HK-2 (cell line): Measurements from ENCODE around the gene PAEP.
"Not testable (repeated sequence)": the region's sequence is repeated elsewhere in the genome, so short reads cannot be mapped to it uniquely, and the experiment has no call there.

ENCODE experiments used
- DNase-seq: peaks from one replicate; pipeline ENCODE4 v3.0.0-alpha.2; 2018; ENCODE audit not compliant: unreplicated experiment

The PAEP gene

DNA sequence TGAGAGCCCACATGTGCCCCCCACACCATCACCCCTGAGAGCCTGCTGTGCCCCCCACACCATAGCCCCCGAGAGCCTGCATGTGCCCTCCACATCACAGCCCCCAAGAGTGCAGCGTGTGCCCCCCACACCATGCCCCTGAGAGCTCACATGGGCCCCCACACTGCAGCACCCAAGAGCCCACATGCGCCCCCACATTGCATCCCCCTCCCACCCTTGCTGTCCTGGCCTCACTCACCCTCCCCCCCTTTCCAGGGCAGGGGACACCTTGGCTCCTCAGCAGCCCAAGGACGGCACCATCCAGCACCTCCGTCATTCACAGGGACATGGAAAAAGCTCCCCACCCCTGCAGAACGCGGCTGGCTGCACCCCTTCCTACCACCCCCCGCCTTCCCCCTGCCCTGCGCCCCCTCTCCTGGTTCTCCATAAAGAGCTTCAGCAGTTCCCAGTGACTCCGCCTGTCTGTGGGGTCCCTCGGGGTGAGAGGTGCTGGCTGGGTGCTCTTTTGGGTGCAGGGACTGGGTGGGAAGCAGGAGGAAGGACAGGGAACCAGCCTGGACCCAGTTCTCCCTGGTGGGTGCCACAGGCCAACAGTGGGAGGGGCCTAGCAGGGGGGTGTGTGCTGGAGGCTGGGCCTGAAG is 35.3 kb upstream of the PAEP start:
- no peak for DNase-seq

DNA sequence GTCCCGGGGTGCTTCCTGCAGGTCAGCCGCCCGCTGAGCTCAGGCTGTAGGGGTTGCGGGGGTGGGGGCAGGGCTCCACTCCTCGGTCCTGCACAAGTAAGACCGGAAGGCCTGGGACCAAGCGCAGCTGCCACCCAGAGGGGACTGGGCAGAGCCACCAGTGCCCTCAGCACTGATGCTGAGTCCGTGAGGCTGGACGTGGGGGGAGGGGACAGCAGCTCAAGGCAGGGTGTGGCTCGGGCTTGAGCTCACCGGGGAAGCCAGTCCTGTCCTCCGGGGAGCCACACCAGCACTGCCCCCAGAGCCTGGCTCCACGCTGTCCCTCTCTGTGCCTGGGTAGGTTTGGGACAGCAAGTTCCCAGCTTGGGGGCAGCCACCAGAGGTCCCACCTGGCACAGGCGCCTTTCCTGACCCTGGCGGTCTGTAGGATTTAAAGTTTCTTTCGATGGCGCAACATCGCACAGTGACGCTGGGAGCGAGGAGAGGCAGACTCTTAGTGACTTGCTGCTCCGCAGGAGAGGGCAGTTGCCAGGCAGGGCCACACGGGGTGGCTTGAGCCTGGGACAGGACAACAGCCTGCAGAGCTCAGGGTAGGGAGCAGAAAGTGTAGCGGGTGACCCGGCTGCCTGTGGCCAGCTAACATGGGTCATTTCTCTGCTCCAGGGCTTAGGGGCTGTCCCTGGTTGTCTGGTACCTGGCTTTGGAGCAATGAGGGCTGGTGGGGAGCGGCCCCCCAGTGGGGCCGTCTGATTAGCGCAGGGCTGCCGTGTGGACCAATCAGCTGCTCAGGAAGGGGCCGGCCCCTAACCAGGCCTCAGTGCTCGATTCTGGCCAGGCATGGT is 34.6 kb upstream of the PAEP start:
- no peak for DNase-seq

DNA sequence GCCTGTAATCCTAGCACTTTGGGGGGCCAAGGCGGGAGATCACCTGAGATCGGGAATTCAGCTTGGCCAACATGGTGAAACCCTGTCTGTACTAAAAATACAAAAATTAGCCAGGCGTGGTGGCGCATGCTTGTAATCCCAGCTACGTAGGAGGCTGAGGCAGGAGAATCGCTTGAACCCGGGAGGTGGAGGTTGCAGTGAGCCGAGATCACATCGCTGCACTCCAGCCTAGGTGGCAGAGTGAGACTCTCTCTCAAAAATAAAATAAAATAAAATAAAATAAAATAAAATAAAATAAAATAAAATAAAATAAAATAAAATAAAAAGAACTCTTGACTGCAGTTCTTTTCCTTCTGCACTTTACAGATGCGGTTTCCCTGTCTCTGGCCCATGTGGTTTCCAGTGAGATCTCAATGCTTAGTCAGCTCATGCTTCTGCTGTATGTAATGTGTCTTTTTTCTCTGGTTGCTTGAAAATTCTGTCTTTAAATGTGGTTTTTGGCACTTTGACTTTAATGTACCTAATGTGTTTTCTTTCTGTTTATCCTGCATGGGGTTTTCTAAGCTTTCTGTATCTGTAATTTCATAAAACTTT is 32.6 kb upstream of the PAEP start:
- DNase-seq: not testable (repeated sequence)

DNA sequence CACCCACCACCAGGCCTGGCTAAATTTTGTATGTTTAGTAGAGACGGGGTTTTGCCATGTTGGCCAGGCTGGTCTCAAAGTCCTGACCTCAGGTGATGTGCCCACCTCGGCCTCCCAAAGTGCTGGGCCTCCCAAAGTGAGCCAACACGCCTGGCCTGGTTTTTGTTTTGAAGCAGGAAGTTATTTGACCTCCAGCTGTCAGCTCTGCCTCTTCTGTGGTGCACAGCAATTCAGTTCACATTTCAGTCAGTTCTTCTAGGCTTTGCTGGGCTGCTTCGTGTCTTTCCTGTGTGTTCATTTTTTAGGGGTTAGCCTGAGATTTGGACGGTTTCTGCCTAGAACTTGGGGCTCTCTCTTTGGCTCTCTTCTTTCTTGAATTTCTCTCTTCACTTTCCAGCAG is 31.4 kb upstream of the PAEP start:
- DNase-seq: no peak

DNA sequence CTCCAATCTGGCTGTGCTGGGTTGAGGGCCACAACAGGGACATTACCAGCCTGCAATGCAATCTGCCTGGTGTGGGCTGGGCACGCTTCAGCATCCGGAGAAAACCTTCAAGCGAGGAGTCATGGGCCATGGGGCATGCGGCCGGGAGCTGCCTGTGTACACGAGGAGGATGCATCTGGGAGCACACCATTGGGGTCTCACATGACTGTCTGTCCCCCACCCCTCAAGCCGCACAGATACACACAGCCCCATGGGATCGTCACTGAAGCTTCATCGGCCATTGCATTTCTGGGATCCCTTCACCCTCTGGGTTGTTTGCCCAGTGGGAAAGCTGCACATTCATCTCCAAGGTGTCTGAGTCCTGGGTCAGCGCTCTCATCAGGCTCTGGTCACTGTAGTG is 30.5 kb upstream of the PAEP start:
- DNase-seq: no peak

DNA sequence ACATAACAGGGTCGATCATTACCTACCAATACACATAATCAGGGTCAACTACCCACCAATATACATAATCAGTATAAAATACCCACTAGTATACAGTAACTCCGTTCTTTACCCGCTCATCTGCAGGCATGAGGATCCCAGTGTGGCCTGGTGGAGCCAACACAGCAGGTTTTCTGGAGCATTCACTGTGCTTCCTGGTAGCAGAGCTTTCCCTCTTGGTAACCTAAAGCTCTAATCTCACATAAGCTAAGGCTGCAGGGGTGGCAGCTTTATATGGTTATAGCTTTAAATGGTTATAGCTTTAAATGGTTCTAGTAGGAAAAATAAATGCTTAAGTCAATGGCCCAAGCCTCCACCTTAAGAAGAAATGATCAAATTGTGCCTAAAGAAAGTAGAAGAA is 28.4 kb upstream of the PAEP start:
- no peak for DNase-seq

DNA sequence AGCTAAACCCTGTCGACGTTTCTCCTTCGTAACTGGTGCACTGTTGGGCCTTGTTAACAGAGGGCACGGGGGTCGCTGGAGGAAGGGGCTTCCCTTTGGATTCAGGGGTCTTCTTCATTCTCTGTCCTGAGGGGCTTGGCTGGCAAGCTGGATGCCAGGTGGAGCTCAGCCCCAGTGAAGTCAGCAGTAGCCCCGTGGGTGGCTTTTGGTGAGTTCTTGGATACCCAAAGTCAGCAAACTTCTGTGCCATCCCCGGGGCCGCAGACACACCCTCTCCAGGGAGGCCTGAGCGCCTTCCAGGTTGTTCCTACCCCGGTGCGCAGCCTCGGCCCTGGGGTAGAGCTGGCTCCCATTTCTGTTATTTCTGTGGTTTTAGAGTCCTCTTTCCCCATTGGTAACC is 27.9 kb upstream of the PAEP start:
- DNase-seq: no peak

DNA sequence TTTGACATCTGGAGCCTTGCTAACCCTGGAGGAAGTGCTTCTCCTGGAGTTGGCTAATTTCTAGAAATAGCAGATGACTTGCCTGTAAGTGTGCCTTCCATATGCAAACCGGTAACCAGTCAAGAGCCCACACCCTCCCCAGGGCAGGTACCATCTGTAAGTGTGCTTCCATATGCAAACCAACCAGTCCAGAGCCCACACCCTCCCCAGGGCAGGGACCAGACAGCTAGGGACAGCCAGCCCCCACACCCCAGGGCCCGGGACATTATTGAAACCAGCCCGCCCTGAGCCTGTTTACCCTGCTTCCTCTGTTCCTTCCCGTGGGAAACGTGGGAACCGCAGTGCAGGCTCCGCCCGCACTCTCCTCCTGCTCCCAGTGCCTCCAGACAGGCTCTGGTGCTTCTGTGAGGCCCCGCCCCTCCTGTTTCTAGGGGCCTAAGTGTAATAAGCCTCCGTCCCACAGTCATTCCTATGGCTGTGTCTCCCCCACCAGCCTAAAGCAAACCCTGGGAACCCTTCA is 27.3 kb upstream of the PAEP start:
- DNase-seq: not testable (repeated sequence)

DNA sequence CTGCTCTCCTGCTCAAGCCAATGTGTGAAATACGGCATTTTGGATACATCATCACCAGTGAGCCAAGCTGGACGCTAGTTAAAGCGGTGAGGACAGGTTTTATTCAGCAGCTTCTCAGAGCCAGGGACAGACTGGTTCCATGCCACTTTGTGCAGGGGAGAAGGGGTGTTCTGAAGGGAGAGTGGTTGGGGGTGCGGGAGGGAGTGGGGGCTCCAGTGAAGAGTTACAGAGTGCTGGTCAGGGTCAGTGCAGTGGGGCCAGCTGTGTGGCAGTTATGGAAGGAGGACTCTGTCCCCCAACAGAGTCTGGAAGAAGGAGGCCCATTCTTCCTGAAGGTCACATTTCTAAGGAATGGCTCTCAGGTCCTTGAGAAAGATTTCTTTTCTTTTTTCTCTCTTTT is 26.7 kb upstream of the PAEP start:
- not testable (repeated sequence) for DNase-seq

DNA sequence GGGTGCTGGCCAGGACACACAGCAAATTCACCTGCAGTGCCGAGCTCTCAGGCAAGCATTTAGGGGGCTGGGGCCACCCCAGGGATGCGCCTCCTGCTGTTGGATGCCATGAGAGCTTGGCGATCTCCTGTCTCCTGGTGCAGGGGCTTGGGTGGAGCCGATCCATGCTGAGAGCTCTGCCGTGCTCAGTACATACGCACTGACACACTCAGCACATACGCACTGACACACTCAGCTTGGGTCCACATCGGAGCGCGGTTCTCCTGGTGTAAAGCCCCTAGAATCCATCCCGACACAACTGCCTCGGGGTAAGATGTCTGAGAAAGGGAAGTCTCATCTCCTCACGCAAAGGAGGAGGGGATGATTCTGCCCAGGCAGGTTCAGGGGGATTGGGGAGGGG is 25.9 kb upstream of the PAEP start:
- DNase-seq: not testable (repeated sequence)

DNA sequence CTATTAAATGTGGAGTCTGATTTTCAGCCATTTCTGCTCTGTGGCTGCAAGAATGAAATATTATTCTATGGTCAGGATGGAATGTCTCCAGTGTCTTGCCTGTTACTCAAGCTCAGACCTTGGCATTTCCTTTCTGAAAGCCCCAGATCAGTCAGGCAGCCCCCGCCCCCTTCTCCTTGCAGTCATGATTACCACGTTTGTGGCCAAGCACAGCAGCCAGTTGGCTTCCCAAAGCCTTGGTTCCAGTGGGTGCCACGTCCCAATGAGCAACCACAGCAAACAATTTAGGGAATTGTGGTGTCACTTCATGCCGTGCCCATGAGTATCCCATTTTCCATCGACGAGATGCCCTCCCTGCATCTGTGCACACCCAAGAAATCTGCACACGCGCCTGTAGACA is 25.3 kb upstream of the PAEP start:
- no peak for DNase-seq

DNA sequence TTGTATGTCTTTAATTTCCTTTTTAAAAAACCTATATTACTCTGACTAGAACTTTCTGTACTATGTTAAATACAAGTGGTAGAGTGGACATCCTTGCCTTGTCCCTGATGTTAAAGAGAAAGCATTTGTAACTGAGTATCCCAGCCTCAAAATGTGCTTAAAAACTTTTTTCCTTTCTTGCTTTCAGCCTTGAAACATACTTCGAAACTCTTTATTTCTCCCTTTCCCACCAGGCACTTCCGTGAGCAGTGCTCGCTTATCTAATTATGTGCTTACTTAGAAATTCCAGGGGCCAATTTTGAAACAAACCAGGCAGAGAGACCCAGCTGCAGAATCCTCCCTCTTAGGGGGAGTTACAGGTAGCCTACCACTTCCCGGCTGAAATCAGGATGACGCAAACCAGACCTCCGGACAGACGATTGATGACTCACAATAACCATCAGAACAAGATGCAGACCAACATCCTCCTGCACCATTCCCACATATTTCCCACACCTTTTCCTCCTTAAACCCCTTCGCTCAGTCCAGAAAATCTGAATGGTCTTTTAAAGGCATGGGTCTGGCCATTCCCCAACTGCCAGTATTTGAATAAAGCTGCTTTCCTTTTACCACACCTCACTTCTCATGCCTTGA is 18.2 kb upstream of the PAEP start:
- DNase-seq: not testable (repeated sequence)

DNA sequence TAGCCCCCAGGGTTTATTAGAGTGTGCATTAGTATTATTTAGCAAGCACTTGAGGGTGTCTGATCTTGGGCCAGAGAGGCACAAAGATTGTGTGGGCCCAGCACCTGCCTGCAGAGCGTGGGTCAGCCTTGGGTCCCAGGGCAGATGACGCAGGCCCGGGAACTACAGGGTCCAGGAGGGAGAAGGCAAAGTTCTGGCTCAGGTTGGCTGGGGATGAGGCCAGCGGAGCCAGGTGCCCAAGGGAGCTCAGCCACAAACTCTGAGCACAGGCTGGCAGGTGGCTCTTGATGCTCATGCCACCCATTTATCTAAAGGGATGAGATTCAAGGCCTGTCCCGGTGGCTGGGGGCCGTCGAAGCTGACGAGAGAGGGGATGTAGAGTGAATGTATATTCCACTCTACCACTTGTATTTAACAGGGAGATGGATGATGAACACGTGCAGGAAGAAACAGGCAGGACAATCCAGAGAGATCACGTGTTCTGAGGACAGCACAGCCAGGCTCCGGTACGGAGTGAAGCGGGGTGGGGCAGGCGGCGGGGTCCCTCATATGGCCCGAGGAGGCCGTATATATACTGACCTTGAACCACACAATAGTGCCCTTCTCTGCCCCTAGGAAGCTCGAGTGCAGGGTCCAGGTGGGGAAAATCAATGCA is 16.4 kb upstream of the PAEP start:
- no peak for DNase-seq

DNA sequence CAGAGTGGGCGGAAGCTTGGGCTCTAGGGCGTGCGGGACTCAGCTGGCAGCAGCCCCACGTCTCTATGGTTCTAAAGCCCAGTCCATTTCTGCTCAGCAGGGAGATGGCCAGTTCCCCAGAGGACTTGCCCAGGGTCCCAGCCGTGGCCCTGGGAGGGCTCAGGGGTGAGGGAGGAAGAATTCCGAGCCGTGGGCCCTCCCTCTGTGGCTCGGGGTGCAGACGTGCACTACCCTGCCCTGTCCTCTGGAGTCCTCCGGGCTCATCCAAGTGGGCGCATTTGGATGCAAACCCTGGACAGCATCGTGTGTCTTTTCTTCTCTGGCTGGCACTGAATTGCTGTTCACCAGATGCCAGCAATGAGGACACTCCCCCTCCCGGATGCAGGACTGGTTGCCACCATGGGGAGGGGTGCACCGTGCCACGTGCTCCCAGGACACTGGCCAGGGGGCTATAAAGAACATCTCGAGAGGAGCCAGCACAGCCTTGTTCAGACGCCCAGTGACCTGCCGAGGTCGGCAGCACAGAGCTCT is 15.8 kb upstream of the PAEP start, which contains the start of gene OBP2A:
TSS of gene OBP2A (plus strand) at position 481 of the 531 bp plus-strand sequence. CDS start 55 bp downstream, outside the sequence.
- DNase-seq: not testable (repeated sequence)

DNA sequence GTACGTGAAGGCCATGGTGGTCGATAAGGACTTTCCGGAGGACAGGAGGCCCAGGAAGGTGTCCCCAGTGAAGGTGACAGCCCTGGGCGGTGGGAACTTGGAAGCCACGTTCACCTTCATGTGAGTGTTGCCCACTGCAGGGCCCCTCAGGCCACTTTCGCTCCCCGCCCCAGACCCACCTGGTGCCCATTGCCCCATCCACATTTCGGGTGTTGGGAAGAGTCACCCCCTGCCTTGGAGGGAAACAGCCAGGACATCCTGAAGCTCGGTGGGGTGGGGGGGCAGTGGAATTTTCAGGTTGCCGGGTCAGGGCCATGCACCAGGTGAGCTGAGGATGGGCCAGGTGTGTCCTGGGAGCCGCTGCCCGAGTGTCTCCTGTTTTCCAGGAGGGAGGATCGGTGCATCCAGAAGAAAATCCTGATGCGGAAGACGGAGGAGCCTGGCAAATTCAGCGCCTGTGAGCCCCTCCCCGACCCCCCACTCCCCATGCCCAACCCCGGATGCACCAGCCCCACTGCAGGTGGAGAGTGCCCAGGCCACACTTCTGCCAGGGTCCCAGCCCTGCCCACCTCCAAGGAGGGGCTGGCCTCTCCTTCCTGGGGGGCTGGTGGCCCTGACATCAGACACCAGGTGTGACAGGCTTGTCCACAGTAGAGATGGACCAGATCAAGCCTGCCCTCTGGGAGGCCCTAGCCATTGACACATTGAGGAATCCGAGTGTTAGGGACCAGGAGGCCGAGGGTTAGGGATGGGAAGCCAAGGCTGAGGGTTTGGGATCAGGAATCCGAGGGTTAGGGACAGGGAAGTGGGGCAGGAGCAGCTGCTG is 14.6 kb upstream of the PAEP start:
- DNase-seq: not testable (repeated sequence)

DNA sequence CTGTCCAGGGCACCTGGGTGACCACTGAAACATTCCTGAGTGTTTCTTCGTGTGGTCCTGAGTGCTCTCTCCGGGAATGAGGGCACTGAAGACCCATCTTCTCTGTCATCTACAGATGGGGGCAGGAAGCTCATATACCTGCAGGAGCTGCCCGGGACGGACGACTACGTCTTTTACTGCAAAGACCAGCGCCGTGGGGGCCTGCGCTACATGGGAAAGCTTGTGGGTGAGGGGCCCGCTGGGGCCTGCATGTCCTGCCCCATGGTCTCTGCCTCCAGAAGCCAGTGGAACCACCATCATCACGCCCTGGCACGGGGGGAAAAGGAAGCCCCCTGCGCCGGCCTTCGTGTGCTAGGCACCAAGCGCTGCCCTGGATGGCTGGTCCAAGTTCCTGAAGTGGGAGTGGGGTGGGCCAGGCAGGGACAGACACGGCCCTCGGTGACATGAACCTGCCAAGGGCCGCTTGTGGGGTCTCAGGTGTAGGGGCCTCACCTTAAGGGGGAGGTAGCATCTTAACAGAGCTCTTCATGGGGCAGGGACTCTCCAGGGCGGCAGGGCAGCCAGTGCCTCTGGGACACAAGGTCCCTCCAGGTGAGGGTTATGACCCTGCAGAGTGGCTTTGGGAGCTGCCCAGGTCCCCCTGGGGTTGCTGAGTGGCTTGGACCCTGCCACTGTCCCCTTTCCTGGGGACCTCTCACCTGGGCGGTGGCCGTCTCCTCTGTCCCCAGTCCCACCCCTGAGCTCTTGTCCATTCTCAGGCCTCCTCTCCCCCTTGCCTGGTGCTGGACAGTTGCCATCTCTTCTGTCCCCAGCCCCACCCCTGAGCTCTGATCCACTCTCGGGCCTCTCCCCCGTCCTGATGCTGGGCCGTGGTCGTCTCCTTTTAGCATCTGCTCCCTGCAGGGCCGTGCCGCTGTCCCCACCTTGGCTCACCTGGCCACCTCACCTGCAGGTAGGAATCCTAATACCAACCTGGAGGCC is 13.5 kb upstream of the PAEP start:
- DNase-seq: no peak

DNA sequence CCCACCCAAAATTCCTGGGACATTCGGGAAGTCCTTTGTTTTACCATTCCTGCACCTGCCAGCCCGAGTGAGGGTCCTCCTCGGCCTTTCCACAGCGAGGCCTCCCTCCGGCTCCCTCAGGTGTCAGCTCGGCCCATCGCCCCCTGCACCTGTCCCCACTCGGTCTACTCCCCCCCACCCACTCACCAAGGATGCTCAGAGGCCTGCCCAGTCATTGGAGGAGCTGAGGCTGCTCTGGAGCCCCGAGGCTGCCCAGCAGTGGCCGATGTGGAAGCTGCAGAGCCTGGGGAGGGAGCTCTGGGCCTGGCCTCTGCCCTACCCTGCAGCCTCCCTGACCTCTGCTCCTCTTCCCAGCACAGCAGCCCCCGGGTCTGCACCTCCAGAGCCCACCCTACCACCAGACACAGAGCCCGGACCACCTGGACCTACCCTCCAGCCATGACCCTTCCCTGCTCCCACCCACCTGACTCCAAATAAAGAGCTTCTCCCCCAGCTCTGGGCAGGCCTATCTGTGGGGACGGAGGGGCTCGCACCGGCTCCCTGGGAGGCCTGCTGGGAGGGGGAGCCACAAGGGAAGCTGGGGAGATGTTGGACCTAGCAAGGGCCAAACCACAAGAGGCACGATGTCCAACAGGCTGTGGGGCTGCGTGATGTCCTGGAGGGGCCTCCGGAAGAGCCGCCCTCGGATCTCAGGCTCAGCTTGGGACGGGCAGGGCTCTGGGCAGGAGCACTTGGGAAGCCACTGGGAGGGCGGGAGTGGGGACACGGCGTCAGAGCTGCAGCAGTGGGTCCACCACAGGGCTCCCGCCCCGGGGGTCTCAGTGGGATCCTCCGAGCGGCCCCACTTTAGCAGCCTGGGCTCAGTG is 11.8 kb upstream of the PAEP start:
- not testable (repeated sequence) for DNase-seq

DNA sequence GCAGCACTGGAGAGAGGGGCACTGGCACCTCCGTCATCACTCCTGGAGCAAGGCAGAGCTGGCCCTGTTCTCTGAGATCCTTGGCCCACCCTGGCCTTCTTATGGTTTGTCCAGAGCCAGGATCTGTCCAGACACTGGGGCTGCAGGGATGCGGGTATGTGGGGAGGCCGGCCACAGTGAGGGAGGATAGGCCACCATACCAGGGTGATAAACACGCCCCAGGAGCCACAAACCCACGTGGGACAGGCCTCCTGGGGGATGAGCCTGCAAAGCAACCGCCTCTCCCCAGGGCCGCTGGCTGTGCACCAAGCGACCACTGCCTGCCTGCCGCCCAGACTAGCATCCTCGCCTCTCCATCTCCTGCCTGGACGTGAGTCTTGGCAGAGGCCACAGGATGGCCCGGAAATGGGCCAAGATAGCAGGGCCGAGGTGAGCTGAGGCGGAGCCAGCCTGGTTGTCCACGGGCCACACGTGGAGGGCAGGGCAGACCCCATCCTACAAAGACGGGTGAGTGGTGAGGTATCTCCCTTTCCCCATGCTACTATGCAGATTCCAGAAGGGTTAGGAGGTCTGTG is 11.1 kb upstream of the PAEP start:
- no peak for DNase-seq
